HG03025 (cell line): ENCODE data around the gene ZNF512.

Experiments
- ATAC-seq: cut with Tn5 transposase; IDR thresholded peaks from one replicate; pipeline ENCODE4 v1.9.1; 2021; ENCODE audit warnings: mild to moderate bottlenecking, moderate library complexity; ENCODE audit not compliant: unreplicated experiment, low FRiP score

The ZNF512 gene

DNA sequence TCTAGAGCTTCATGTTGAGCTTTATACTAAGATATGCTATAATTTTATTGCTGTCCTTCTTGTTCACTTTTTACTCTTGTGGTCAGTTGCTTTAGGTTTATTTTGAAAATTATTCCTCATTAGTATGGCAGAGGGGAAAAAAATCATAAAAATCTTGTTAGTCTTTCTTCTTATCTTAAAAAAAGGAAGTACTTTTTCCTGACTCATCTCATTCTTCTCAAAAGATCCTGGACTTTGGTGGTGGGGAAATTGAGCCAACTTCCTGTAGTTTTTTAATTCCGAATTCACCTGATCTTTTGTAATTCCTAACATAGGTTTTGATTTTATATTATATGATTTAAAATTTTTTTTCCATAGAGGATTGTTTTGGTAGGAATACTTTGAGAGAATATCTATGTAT lies 84.6 kb downstream of the ZNF512 start:
- no peak for ATAC-seq

DNA sequence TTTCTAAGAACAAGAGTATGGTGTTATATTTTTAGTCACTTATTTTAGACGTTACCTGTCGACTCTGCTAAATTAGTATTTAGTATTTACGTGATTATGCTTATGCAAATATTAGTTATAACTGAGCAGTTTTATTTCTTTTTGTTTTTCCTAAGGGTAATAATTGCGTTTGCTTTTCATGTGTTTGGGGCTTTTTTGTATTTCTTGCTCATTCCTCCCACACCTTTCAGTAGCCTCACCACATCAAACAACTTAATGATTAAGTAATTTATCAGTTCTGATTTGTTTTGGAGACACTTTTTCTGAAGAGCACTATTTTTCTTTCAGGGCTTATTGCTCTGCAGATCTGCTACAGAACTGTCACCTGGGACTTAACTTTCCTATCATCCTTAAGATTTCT lies 88.4 kb downstream of the ZNF512 start:
- no peak for ATAC-seq
